ENCODE measurements around the gene SMIM29.

Gene SMIM29

DNA sequence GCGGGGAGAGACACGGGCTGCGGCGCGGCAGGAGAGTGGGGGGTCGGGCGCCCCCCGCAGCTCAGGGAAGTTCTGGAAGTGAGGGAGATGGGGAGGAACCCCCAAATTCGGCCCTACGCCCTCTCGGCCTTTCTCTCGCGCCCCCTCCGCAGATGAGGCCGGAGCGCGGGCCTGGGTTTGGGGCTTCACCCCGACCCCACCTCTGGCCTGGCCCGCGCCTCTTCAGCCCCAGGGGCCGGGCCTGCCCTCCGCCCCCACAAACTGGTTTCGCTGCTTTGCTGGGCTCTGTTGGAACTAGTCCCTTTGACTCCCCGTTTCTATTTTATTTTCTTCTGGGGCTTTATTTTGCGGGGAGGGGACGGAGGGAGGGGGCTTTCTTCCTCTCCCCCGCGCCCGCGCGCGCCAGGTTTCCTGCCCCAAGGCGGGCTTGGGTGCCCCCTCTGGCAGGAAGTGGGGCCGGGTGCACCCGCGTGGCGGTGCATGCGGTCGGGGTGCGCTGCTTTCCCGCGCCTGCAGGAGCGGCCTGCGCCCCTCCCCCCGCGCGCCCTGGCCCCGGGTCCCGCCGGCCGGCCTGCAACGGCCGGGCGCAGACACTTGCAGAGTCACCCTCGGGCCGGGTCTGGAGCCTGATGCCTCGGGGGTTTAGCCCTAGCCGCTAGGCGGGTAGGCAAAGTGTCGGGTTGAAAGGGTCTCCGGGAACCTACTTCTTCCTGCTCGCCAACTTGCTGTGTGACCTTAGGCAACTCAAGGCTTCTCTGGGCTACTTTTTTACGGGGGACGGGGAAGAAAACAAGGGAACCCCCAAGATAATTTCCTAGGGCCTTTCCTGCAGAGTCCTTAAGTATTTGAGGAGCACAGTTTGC, 10.9 kb downstream of the SMIM29 start:
- TF ChIP-seq, protein P1, sequence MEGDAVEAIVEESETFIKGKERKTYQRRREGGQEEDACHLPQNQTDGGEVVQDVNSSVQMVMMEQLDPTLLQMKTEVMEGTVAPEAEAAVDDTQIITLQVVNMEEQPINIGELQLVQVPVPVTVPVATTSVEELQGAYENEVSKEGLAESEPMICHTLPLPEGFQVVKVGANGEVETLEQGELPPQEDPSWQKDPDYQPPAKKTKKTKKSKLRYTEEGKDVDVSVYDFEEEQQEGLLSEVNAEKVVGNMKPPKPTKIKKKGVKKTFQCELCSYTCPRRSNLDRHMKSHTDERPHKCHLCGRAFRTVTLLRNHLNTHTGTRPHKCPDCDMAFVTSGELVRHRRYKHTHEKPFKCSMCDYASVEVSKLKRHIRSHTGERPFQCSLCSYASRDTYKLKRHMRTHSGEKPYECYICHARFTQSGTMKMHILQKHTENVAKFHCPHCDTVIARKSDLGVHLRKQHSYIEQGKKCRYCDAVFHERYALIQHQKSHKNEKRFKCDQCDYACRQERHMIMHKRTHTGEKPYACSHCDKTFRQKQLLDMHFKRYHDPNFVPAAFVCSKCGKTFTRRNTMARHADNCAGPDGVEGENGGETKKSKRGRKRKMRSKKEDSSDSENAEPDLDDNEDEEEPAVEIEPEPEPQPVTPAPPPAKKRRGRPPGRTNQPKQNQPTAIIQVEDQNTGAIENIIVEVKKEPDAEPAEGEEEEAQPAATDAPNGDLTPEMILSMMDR (conservative IDR thresholded peaks at IDR 0.05; ENCODE audit: low read depth, low read length): peak; percentile 38
- DNase-seq (ENCODE audit: low read depth): no peak
- H3K4me3 ChIP-seq (ENCODE audit: low read length): peak overlapping the region; percentile 78

DNA sequence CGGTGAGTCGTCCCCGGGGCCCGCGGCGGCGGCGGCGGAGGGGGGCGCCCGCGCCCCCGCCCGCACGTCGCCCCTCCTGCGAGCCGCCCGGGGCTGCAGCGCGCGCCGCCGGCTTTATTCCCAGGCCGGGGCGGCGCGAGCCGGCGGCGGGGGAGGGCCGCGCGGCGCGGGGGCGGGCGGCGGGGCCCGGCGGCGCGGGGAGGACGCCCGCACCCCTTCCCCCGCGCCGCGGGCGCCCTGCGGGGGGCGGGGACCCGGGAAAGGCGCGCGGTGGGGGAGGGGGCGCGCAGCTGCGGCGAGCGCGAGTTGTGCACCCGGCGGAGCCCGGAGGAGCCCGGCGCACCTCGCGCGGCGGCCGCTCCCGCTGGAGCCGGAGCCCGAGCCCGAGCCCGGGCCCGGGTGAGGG, 11.5 kb downstream of the SMIM29 start:
- TF ChIP-seq, protein P1 (conservative IDR thresholded peaks at IDR 0.05; ENCODE audit: low read depth, low read length): no peak
- H3K4me3 ChIP-seq (ENCODE audit: low read length): peak overlapping the region; percentile 78
- no peak for DNase-seq (ENCODE audit: low read depth)

DNA sequence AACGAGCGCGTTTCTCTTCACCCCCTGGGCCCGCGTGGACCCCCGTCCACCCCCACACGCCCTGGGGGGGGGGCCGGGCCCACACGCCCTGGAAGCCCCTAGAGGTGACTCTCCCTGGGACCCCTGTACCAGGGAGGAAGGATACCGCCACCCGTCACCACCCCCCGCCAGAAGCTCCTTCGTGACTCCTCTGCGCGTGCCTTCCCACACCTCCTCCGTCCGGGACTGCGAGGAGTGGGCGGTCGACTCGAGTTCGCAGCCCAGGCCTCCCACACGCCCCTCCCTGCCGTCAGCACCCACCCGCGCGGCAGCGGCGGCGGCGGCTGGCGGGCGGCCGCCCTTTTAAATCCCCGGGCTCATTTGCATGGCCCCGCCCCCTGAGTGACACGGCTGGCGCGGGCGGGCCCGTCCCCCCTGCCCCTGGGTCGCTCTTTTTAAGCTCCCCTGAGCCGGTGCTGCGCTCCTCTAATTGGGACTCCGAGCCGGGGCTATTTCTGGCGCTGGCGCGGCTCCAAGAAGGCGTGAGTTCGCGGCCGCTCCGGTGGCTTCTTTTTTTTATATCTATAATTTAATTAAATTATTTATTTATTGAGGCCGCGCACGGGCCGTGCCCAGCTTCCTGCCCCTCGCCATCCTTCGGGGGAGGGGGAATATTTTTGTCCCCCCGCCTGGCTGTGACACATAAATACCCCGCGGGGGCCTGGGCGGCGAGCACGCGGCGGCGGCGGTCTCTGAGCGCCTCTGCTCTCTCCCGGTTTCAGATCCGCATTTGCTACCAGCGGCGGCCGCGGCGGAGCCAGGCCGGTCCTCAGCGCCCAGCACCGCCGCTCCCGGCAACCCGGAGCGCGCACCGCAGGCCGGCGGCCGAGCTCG, 12.1 kb downstream of the SMIM29 start, which contains the start of gene HMGA1:
Gene HMGA1, plus strand, starts transcription at position 431 of the 873 bp plus-strand sequence. CDS start 3,908 bp downstream, outside the sequence.
- TF ChIP-seq, protein P1 (conservative IDR thresholded peaks at IDR 0.05; ENCODE audit: low read depth, low read length): no peak
- DNase-seq (ENCODE audit: low read depth): peak; percentile 77
- H3K4me3 ChIP-seq (ENCODE audit: low read length): peak within 1 kb of the TSS; percentile 78

DNA sequence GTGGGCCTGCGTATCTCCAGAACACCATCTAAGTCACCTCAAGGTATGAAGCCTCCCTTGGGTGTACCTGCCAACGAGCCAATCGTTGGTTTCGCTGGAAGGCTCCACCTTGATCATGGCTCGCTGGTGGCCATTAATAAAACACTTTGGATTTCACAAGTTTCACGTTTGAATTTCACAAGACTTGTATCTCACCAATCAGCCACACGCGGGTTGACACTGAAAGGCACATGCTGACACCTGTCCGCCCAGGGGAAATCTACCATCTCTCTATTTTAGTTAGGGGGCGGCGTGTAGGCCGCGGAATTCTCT, 12.7 kb downstream of the SMIM29 start:
- H3K4me3 ChIP-seq (ENCODE audit: low read length): peak overlapping the region; percentile 66
- TF ChIP-seq, protein P1 (conservative IDR thresholded peaks at IDR 0.05; ENCODE audit: low read depth, low read length): no peak
- no peak for DNase-seq (ENCODE audit: low read depth)

DNA sequence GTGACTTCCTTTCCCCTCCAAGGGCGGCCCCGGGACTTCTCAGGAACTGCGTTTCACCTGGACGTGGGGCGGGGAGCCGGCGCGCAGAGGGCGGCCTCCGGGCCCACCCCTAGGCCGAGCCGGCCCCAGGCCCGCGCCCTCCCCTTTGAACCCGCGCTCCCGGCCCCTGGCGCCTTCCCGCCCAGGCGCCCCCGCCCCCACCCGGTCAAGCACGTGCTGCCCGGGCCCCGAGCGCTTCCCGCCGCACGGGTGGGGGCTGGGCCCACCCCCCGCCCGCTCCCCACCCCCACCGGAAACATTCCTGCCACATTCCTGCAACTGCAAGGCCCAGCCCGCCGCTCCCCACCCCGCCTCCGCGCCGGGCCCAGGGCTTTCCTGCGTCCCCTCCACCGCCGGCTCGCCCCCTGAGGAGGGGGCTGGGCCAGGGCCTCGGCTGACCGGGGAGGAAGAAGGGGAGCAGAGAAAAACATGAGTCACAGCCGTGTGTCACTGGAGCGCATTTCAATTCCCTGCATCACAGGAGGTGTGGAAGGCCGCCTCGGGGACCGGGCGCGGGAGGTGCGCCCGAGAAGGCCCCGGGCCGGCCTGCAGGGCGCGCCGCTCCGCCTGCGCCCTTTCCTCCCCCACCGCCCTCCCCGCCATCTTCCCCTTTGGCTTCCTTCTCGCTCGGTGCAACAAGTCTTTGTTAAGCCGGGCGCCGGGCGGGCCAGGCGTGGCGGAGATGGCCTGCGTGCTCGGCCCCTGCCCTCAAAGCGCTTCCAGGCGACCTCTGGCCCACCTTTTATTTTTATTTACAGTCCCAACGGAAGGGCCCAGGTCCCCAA, 13.3 kb downstream of the SMIM29 start:
- peak overlapping the region; percentile 66 for H3K4me3 ChIP-seq (ENCODE audit: low read length)
- peak; percentile 84 for DNase-seq (ENCODE audit: low read depth)
- TF ChIP-seq, protein P1 (conservative IDR thresholded peaks at IDR 0.05; ENCODE audit: low read depth, low read length): no peak

DNA sequence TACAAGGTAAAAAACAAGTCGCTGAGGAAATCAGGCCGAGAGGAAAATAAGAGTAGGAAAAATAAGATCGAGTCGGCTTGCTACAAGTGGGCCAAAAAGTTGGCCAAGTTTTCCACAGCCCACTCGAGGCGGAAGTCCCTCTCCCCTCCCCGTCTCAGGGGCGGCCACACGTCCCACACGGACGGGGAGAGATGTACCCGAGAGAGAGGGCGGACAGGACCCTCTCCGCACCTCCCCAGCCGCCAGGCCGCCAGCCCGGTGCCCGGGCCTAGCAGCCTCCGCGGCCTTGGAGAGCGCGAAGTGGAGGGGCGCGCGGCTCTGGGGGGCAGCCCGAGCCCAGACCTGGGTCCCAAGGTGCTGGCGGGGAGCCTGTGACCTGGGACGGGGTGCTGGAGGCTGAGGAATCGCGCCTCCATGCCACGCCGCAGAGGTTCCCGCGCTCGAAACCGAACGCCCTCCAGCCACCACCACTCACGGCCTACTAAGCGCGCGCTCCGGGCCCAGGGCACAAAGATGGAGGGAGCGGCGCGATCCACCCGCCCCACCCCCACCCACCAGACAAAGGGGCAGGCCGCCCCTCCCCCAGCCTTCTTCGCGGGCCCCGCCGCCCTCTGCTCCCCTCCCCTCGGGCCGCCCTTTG, 14.0 kb downstream of the SMIM29 start:
- TF ChIP-seq, protein P1 (conservative IDR thresholded peaks at IDR 0.05; ENCODE audit: low read depth, low read length): no peak
- DNase-seq (ENCODE audit: low read depth): no peak
- no peak overlapping the region for H3K4me3 ChIP-seq (ENCODE audit: low read length)

Measured in retinal pigment epithelial cell (primary cell).